Natural killer cell treated with Interleukin-12 subunit alpha and Interleukin-12 subunit beta and Interleukin-15 and Interleukin-18, amount 100 ng/mL, for 72 hours (primary cell): Measurements from ENCODE around the gene FOXR1. TPM values are rescaled to one million over a fixed set of nuclear protein-coding genes. Genes with fewer than 3 reads are reported as not detected.
"Not testable (repeated sequence)": the region's sequence is repeated elsewhere in the genome, so short reads cannot be mapped to it uniquely, and the experiment has no call there.

Experiments
- ATAC-seq, 2 donors: fragments of 150-1000 bp; cut with Tn5 transposase in 1 of 2; sonication (Bioruptor Pico), chemical (Tn5 transposase) in 1 of 2; 2 replicates each; pipeline ENCODE4 v1.10.0; 2021
- DNase-seq: peaks from one replicate; pipeline ENCODE4 v3.0.0; 2022; ENCODE audit warnings: low spot score
- H3K27ac Mint-ChIP-seq, 2 donors: 1 replicate in 1 of 2; 2 replicates in 1 of 2; pipeline ENCODE4 v1.8.0; 2022; ENCODE audit warnings: mixed read lengths in 2 of 2, mild to moderate bottlenecking in 1 of 2, moderate library complexity in 1 of 2
- H3K27me3 Mint-ChIP-seq, 2 donors: 1 replicate in 1 of 2; 2 replicates in 1 of 2; pipeline ENCODE4 v1.8.0; 2022; ENCODE audit warnings: mixed read lengths in 2 of 2
- H3K36me3 Mint-ChIP-seq: one replicate; pipeline ENCODE4 v1.8.0; 2022; ENCODE audit warnings: mixed read lengths
- H3K4me1 Mint-ChIP-seq, 2 donors: 1 replicate in 1 of 2; 2 replicates in 1 of 2; pipeline ENCODE4 v1.8.0; 2022; ENCODE audit warnings: low read depth in 2 of 2, mixed read lengths in 2 of 2, mild to moderate bottlenecking in 1 of 2
- H3K4me3 Mint-ChIP-seq: one replicate; pipeline ENCODE4 v1.8.0; 2022; ENCODE audit warnings: mixed read lengths
- H3K9me3 Mint-ChIP-seq: 2 replicates; pipeline ENCODE4 v1.8.0; 2022; ENCODE audit warnings: mixed read lengths
- total RNA-seq, 2 donors: library from RNA; stranded (reverse); gene quantifications; one replicate each; pipeline ENCODE4 v1.2.3, GENCODE V29; 2022

Gene FOXR1
- total RNA-seq, 2 donors from 2014 or later: not detected

GRCh38 chr11:118996926-118997626 is 25.5 kb downstream of the FOXR1 start:
- Mint-ChIP-seq H3K27ac (peak overlapping the region; percentile 84 to 96), H3K4me1 (peaks cover 26 to 35% of the 10 kb centered on the region in 2 donors), H3K4me3 (peak overlapping the region; percentile 99), H3K27me3 (no peaks in the 10 kb centered on the region), H3K36me3 (peaks cover 6% of the 10 kb centered on the region), H3K9me3 (no peaks in the 10 kb centered on the region)
- DNase-seq (no peak), ATAC-seq (peak; percentile 20 to 45)

GRCh38 chr11:118997627-118998387 is 26.2 kb downstream of the FOXR1 start, which contains the start of gene CENATAC:
Gene CENATAC, plus strand, starts transcription at chr11:118998138. Its CDS starts 60 bp downstream, at chr11:118998198.
- peak within 1 kb of the TSS; percentile 84 to 96 for H3K27ac Mint-ChIP-seq
- DNase-seq: peak; percentile 97
- H3K4me3 Mint-ChIP-seq: peak within 1 kb of the TSS; percentile 99
- H3K27me3 Mint-ChIP-seq: no peaks in the 10 kb centered on the region
- ATAC-seq: peak; percentile 98 to 99
- peaks cover 6% of the 10 kb centered on the region for H3K36me3 Mint-ChIP-seq
- no peaks in the 10 kb centered on the region for H3K9me3 Mint-ChIP-seq
- H3K4me1 Mint-ChIP-seq: peaks cover 26 to 35% of the 10 kb centered on the region in 2 donors

GRCh38 chr11:118998388-118998717 is 26.8 kb downstream of the FOXR1 start:
- H3K4me3 Mint-ChIP-seq: peak overlapping the region; percentile 99
- peaks cover 26 to 35% of the 10 kb centered on the region in 2 donors for H3K4me1 Mint-ChIP-seq
- ATAC-seq (no peak), DNase-seq (no peak)
- H3K36me3 Mint-ChIP-seq: peaks cover 6% of the 10 kb centered on the region
- H3K27ac Mint-ChIP-seq: peak overlapping the region; percentile 84 to 96
- H3K27me3 Mint-ChIP-seq: no peaks in the 10 kb centered on the region
- H3K9me3 Mint-ChIP-seq: no peaks in the 10 kb centered on the region

- Mint-ChIP-seq H3K9me3 (no peaks in the 10 kb centered on the region), H3K4me3 (peak overlapping the region; percentile 99), H3K27me3 (no peaks in the 10 kb centered on the region), H3K27ac (peak overlapping the region; percentile 84 to 96), H3K36me3 (peaks cover 7% of the 10 kb centered on the region), H3K4me1 (peaks cover 26 to 35% of the 10 kb centered on the region in 2 donors)
- ATAC-seq (no peak), DNase-seq (no peak)
Observed at GRCh38 chr11:118998822-118999221, 27.3 kb downstream of the FOXR1 start.

DNA sequence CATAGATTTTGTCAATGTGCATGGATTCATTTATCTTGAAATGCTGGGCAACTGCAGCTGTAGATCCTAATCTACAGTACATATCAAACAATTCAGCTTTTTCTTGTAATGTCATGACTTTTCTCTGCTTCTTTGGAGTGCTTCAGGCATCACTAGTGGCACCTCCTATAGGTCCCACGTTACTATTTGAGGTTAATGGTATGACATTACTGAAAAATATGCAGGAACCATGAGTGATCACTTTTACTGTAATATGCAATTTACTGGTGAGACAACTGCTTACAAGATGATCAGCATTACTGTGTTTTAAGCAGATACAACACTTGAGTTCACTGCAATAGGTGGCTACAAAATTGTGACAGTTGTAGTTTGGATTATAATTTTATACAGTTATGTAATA is 29.3 kb downstream of the FOXR1 start:
- no peak for DNase-seq
- H3K4me1 Mint-ChIP-seq: peaks cover 25 to 35% of the 10 kb centered on the region in 2 donors
- H3K9me3 Mint-ChIP-seq: no peaks in the 10 kb centered on the region
- H3K27ac Mint-ChIP-seq: no peak overlapping the region
- no peak overlapping the region for H3K4me3 Mint-ChIP-seq
- peaks cover 10% of the 10 kb centered on the region for H3K36me3 Mint-ChIP-seq
- ATAC-seq: no peak
- no peaks in the 10 kb centered on the region for H3K27me3 Mint-ChIP-seq

DNA sequence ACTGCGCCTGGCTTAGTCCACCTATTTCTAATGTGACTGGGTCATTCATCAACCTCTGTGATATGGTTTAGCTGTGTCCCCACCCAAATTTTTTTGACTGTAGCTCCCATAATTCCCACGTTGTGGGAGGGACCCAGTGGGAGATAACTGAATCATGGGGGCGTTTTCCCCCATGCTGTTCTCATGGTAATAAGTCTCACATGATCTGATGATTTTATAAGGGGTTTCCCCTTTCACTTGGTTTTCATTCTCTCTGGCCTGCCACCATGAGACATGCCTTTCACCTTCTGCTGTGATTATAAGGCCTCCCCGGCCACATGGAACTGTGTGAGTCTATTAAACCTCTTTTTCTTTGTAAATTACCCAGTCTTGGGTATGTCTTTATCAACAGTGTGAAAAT is 35.1 kb downstream of the FOXR1 start:
- Mint-ChIP-seq H3K36me3 (peaks cover 13% of the 10 kb centered on the region), H3K27me3 (no peaks in the 10 kb centered on the region), H3K4me3 (no peak overlapping the region), H3K4me1 (peaks cover 0 to 4% of the 10 kb centered on the region in 2 donors), H3K9me3 (no peaks in the 10 kb centered on the region), H3K27ac (peak overlapping the region in 1 of 2 donors; percentile 39)
- no peak for ATAC-seq
- DNase-seq: no peak

- H3K9me3 Mint-ChIP-seq: no peaks in the 10 kb centered on the region
- H3K27ac Mint-ChIP-seq: no peak overlapping the region
- no peaks in the 10 kb centered on the region for H3K27me3 Mint-ChIP-seq
- peaks cover 19 to 20% of the 10 kb centered on the region in 2 donors for H3K4me1 Mint-ChIP-seq
- ATAC-seq: no peak
- no peak for DNase-seq
- no peak overlapping the region for H3K4me3 Mint-ChIP-seq
- H3K36me3 Mint-ChIP-seq: peaks cover 33% of the 10 kb centered on the region
Observed at GRCh38 chr11:119011476-119012053, 40.0 kb downstream of the FOXR1 start.

- no peaks in the 10 kb centered on the region for H3K9me3 Mint-ChIP-seq
- DNase-seq (no peak), ATAC-seq (peak in 1 of 2 donors; percentile 50)
- peak overlapping the region in 1 of 2 donors; percentile 10 for H3K27ac Mint-ChIP-seq
- H3K36me3 Mint-ChIP-seq: peaks cover 35% of the 10 kb centered on the region
- peaks cover 23 to 24% of the 10 kb centered on the region in 2 donors for H3K4me1 Mint-ChIP-seq
- H3K27me3 Mint-ChIP-seq: no peaks in the 10 kb centered on the region
- no peak overlapping the region for H3K4me3 Mint-ChIP-seq
Observed at GRCh38 chr11:119012629-119013170, 41.1 kb downstream of the FOXR1 start.

DNA sequence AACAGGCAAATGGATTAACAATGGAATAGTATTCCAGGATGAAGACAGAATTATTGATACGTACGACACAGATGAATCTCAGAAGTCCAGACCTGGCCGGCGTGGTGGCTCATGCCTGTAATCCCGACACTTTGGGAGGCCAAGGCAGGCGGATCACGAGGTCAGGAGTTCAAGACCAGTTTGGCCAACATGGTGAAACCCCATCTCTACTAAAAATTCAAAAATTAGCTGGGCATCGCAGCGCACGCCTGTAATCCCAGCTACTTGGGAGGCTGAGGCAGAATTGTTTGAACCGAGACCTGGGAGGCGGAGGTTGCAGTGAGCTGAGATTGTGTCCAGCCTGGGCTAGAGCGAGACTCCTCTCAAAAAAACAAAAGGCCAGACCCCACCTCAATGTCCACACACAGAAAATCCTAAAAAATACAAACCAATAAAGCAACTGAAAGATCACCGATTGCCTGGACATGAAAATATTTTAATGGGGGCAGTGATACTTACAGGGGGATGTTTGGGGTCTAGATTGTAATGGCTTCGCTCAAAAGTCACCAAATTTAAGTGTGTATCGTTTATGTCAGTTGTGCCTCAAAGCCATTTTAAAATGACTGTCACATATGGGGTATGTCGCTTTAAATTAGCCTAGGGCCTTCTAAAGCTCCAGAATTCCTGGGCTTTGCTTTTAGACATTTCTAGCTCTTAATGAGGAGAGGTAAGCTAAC is 42.8 kb downstream of the FOXR1 start:
- peaks cover 40% of the 10 kb centered on the region for H3K36me3 Mint-ChIP-seq
- no peaks in the 10 kb centered on the region for H3K9me3 Mint-ChIP-seq
- H3K27me3 Mint-ChIP-seq: no peaks in the 10 kb centered on the region
- H3K4me1 Mint-ChIP-seq: peaks cover 24 to 25% of the 10 kb centered on the region in 2 donors
- ATAC-seq (no peak), DNase-seq (no peak)
- H3K4me3 Mint-ChIP-seq: no peak overlapping the region
- H3K27ac Mint-ChIP-seq: peak overlapping the region in 1 of 2 donors; percentile 17

DNA sequence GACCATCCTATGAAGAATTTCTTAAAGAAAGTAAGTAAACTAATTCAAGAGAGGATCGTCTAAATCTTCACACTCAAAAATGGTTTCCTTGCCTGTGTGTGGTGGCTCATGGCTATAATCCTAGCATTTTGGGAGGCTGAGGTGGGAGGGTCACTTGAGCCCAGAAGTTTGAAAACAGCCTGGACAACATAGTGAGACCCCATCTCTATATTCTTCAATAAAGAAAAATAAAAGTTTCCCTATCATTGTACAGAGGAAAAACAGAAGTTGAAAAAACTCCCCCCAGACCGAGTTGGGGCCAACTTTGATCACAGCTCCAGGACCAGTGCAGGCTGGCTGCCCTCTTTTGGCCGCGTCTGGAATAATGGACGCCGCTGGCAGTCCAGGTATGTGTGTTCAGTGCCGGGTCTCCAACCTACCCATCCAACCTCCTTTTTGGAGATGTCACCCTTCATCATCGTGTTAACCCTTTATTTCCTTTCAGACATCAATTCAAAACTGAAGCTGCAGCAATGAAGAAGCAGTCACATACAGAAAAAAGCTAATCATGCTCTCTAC is 43.6 kb downstream of the FOXR1 start:
- Mint-ChIP-seq H3K4me1 (peaks cover 28 to 31% of the 10 kb centered on the region in 2 donors), H3K9me3 (no peaks in the 10 kb centered on the region), H3K27me3 (no peaks in the 10 kb centered on the region), H3K36me3 (peaks cover 44% of the 10 kb centered on the region), H3K27ac (peak overlapping the region; percentile 70 to 97), H3K4me3 (peak overlapping the region; percentile 95)
- ATAC-seq (no peak), DNase-seq (no peak)

DNA sequence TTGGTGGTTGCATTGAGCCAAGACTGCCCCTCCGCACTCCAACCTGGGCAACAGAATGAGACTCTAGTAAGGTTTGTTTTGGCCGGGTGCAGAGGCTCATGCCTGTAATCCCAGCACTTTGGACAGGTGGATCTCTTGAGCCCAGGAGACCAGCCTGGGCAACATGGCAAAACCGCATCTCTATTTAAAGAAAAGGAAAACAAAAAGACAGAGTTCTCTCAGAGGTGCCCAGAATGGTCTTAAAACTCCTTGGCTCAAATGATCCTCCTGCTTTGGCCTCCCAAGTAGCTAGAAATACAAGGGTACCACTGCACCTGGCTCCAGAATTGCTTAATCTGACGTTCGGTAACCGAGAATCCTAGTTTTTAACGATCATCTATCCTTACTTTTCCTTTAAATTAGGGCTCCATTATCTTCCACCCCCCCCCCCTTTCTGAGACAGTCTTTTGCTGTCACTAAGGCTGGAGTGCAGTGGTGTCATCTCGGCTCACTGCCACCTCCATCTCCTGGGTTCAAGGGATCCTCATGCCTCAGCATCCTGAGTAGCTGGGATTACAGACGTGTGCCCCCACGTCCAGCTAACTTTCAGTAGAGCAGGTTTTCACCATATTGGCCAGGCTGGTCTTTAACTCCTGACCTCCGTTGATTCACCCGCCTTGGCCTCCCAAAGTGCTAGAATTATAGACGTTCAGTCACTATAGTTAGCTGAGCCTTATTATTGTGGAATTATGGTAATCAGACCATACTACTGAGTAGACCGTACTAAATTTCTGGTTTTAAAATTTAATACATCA is 44.9 kb downstream of the FOXR1 start:
- DNase-seq (no peak), ATAC-seq (no peak)
- peaks cover 29 to 35% of the 10 kb centered on the region in 2 donors for H3K4me1 Mint-ChIP-seq
- peak overlapping the region; percentile 97 to 100 for H3K27ac Mint-ChIP-seq
- H3K36me3 Mint-ChIP-seq: peaks cover 45% of the 10 kb centered on the region
- no peaks in the 10 kb centered on the region for H3K27me3 Mint-ChIP-seq
- no peaks in the 10 kb centered on the region for H3K9me3 Mint-ChIP-seq
- peak overlapping the region; percentile 95 for H3K4me3 Mint-ChIP-seq

DNA sequence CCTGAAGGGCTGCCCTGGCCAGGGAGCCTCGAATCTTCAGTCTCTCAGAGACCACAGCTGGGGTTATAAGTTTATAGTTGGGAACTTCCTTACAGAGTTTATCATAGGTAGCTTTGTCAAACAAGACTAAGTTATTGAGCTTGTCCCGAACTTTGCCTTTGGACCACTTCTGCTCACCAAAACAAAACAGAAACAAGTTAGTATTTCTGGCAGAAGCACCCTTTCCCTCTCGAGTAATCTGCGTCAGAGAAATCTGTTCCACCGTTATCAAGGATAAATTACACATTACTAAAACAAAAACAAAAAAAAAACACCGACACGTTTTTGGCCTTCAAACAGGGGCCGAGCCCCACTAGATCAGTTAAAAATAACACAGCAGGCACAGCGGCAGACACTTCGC is 45.8 kb downstream of the FOXR1 start:
- Mint-ChIP-seq H3K4me3 (peak overlapping the region; percentile 95), H3K27ac (peak overlapping the region; percentile 97 to 100), H3K36me3 (peaks cover 41% of the 10 kb centered on the region), H3K4me1 (peaks cover 27 to 37% of the 10 kb centered on the region in 2 donors)
- not testable (repeated sequence) for H3K27me3 Mint-ChIP-seq, H3K9me3 Mint-ChIP-seq, DNase-seq, ATAC-seq
